Neural crest cell (in vitro differentiated cells): ENCODE results near the gene PRSS27. TPM values are rescaled to one million over a fixed set of nuclear protein-coding genes. Genes with fewer than 3 reads are reported as not detected.
A peak's percentile ranks its signal among the peaks of the same experiment; 100 is the strongest.
"Not testable (repeated sequence)": the region's sequence is repeated elsewhere in the genome, so short reads cannot be mapped to it uniquely, and the experiment has no call there.

Source experiments
- DNase-seq: peaks from one replicate; pipeline ENCODE4 v3.0.0; 2021; ENCODE audit warnings: low read depth, mixed read lengths, low spot score
- H3K27ac Mint-ChIP-seq: one replicate; pipeline ENCODE4 v1.8.0; 2021; ENCODE audit warnings: mild to moderate bottlenecking, mixed read lengths; ENCODE audit not compliant: unreplicated experiment
- H3K27me3 Mint-ChIP-seq: 2 replicates; pipeline ENCODE4 v1.8.0; 2021; ENCODE audit warnings: low read depth, mild to moderate bottlenecking, mixed read lengths
- H3K36me3 Mint-ChIP-seq: 2 replicates; pipeline ENCODE4 v1.8.0; 2021; ENCODE audit warnings: low read depth, mild to moderate bottlenecking, mixed read lengths
- H3K4me1 Mint-ChIP-seq: 2 replicates; pipeline ENCODE4 v1.8.0; 2021; ENCODE audit warnings: mixed read lengths
- H3K4me3 Mint-ChIP-seq: one replicate; pipeline ENCODE4 v1.8.0; 2021; ENCODE audit warnings: mild to moderate bottlenecking, mixed read lengths
- H3K9me3 Mint-ChIP-seq: 2 replicates; pipeline ENCODE4 v1.8.0; 2021; ENCODE audit warnings: mixed read lengths
- CTCF ChIP-seq: fragments of 200-600 bp; sonication (generic); conservative IDR thresholded peaks from 2 replicates; pipeline ENCODE4 v1.5.0; 2021; ENCODE audit warnings: antibody characterized with exemption, mild to moderate bottlenecking
- total RNA-seq: library from RNA; stranded (reverse); gene quantifications from 2 replicates; pipeline ENCODE4 v1.2.1, GENCODE V29; 2021

Gene PRSS27
- total RNA-seq, 1 donor from 2014 or later, result 7.8 TPM

DNA sequence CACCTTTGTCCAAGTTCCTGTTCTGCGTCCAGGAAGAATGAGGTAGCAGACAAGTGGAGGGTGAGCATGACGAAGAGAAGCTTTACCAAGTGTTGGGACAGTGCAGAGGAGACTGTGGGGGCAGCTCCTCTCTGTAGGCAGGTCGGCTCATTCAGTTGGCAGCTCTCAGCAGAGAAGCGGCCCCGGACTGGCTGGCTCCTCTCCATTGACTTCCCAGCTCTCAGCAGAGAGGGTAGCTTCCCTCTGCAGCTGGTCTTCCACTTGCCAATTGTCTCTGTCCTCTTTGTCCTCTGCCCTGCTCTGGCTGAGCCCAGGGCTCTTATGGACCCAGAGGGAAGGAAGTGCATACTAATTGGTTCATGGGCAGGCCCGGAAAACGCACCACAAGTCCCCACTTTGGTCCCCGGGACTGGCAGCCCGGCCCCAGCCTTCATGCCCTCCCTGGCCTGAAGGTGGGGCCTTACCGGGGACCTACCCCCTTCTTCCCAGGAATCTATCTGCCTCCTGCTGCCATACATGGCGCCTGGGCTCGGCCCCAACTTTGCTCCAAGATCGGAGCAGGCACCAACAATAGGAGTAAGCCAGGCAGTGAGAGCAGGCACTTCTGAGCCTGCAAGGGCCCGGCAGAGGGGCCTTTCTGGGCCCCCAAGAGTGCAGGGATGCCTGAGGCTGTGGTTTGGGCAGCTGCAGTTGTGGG, 27.6 kb downstream of the PRSS27 start:
- Mint-ChIP-seq H3K27me3 (no peaks in the 10 kb centered on the region), H3K27ac (no peak overlapping the region), H3K4me3 (peak overlapping the region; percentile 34), H3K36me3 (no peaks in the 10 kb centered on the region), H3K9me3 (no peaks in the 10 kb centered on the region), H3K4me1 (peaks cover 4% of the 10 kb centered on the region)
- no peak for TF ChIP-seq CTCF
- DNase-seq, result no peak

GRCh38 chr16:2691491-2692248, 28.4 kb downstream of the PRSS27 start:
- Mint-ChIP-seq H3K4me3 (no peak overlapping the region), H3K4me1 (peaks cover 4% of the 10 kb centered on the region), H3K27ac (no peak overlapping the region), H3K27me3 (no peaks in the 10 kb centered on the region), H3K9me3 (no peaks in the 10 kb centered on the region), H3K36me3 (no peaks in the 10 kb centered on the region)
- DNase-seq, result no peak
- no peak for TF ChIP-seq CTCF

- no peak for TF ChIP-seq CTCF
- peaks cover 4% of the 10 kb centered on the region for H3K4me1 Mint-ChIP-seq
- no peaks in the 10 kb centered on the region for H3K9me3 Mint-ChIP-seq
- no peaks in the 10 kb centered on the region for H3K27me3 Mint-ChIP-seq
- DNase-seq, result no peak
- no peak overlapping the region for H3K27ac Mint-ChIP-seq
- H3K36me3 Mint-ChIP-seq, result no peaks in the 10 kb centered on the region
- H3K4me3 Mint-ChIP-seq, result no peak overlapping the region
These were observed 29.2 kb downstream of the PRSS27 start for GRCh38 chr16:2690852-2691251.

- Mint-ChIP-seq H3K9me3 (no peaks in the 10 kb centered on the region), H3K4me3 (no peak overlapping the region), H3K27me3 (no peaks in the 10 kb centered on the region), H3K27ac (no peak overlapping the region), H3K4me1 (peaks cover 4% of the 10 kb centered on the region), H3K36me3 (no peaks in the 10 kb centered on the region)
- no peak for DNase-seq
- no peak for TF ChIP-seq CTCF
These were observed 29.8 kb downstream of the PRSS27 start for GRCh38 chr16:2689968-2690801.

GRCh38 chr16:2689422-2689821, 30.6 kb downstream of the PRSS27 start:
- not testable (repeated sequence) for H3K27ac Mint-ChIP-seq, DNase-seq, H3K36me3 Mint-ChIP-seq, H3K4me1 Mint-ChIP-seq, H3K4me3 Mint-ChIP-seq, H3K9me3 Mint-ChIP-seq, H3K27me3 Mint-ChIP-seq
